HL-60/S4 (cell line): ENCODE measurements around the gene PPP1R3E.

Experiments
- in situ Hi-C: fragments of 300-500 bp; cut with MboI; formaldehyde crosslinking; loops from 2 replicates; pipeline ENCODE4 v1.14.3; 2022; ENCODE audit warnings: low sequenced_read_pairs

Gene PPP1R3E

GRCh38 chr14:23249824-23250223, 52.8 kb downstream of the PPP1R3E start:
- in situ Hi-C loops: no loop called here

GRCh38 chr14:23248601-23249000, 54.1 kb downstream of the PPP1R3E start:
- in situ Hi-C loops: no loop called here
